Heart left ventricle (tissue), 16 donors: ENCODE measurements around the gene BIRC2. TPM values are rescaled to one million over a fixed set of nuclear protein-coding genes. Genes with fewer than 3 reads are reported as not detected.
A peak's percentile ranks its signal among the peaks of the same experiment; 100 is the strongest.

Experiments used
- ATAC-seq, 4 donors: fragments of 200-7000 bp; cut with Tn5 transposase; one replicate each; pipeline ENCODE4 v1.9.1; 2020 to 2022; ENCODE audit warnings: moderate library complexity in 4 of 4, mild to moderate bottlenecking in 3 of 4, moderate number of reproducible peaks in 1 of 4
- DNase-seq, 5 donors: peaks; one replicate each; pipeline ENCODE4 v3.0.0-alpha.2; 2020
- H3K27ac ChIP-seq, 12 donors: fragments of 200-600 bp; sonication (generic) in 4 of 12; one replicate each; pipeline versions ENCODE4 v1.5.0 to v1.8.0; 2016 to 2022; ENCODE audit warnings: mild to moderate bottlenecking in 2 of 12
- H3K27me3 ChIP-seq, 9 donors: fragments of 200-600 bp; sonication (generic) in 2 of 9; one replicate each; pipeline versions ENCODE4 v1.5.1 to v1.8.0; 2016 to 2022; ENCODE audit warnings: mild to moderate bottlenecking in 3 of 9
- H3K36me3 ChIP-seq, 9 donors: fragments of 200-600 bp; sonication (generic) in 2 of 9; one replicate each; pipeline versions ENCODE4 v1.5.0 to v1.8.0; 2018 to 2022; ENCODE audit warnings: mild to moderate bottlenecking in 2 of 9
- H3K4me1 ChIP-seq, 12 donors: fragments of 200-600 bp; sonication (generic) in 4 of 12; one replicate each; pipeline versions ENCODE4 v1.5.0 to v1.8.0; 2016 to 2022; ENCODE audit warnings: mild to moderate bottlenecking in 3 of 12
- H3K4me3 ChIP-seq, 12 donors: fragments of 200-600 bp; sonication (generic) in 4 of 12; one replicate each; pipeline versions ENCODE4 v1.5.0 to v1.8.0; 2017 to 2022; ENCODE audit warnings: mild to moderate bottlenecking in 9 of 12, moderate library complexity in 4 of 12
- H3K9me3 ChIP-seq, 12 donors: fragments of 200-600 bp; sonication (generic) in 4 of 12; one replicate each; pipeline versions ENCODE4 v1.5.0 to v1.8.0; 2016 to 2022; ENCODE audit warnings: mild to moderate bottlenecking in 1 of 12
- CTCF ChIP-seq, 12 donors: fragments of 200-600 bp; sonication (generic) in 4 of 12; IDR thresholded peaks; one replicate each; pipeline versions ENCODE4 v1.5.0 to v1.8.0; 2018 to 2022; ENCODE audit warnings: antibody characterized with exemption in 12 of 12, mild to moderate bottlenecking in 5 of 12
- POLR2A ChIP-seq, 2 donors: fragments of 450-650 bp; IDR thresholded peaks; one replicate each; pipeline ENCODE4 v1.6.1; 2017; ENCODE audit warnings: antibody characterized with exemption in 2 of 2, mild to moderate bottlenecking in 2 of 2, moderate library complexity in 2 of 2
- WGBS, 4 donors: extraction: QIAGEN DNeasy Blood & Tissue Kit in 2 of 4; methylation state at CpG; one replicate each; pipeline versions ENCODE4 v1.1.5 to v1.1.7; 2013 to 2018; 5-methylcytosine and 5-hydroxymethylcytosine counted together
- intact Hi-C, 10 donors: fragments of 100-400 bp; cut with DNase I; formaldehyde crosslinking; loops; one replicate each; pipeline versions ENCODE4 v1.11.1 to v1.14.2; 2022
- polyA plus RNA-seq, 2 donors: library from polyadenylated mRNA; stranded (reverse); fragments of 200-250 nt; gene quantifications; one replicate each; pipeline ENCODE4 v1.2.3, GENCODE V29; 2013
- total RNA-seq, 9 donors: library from RNA; depleted of rRNA in 2 of 9; stranded (reverse); fragments of >200 nt in 2 of 9; fragmentation: NEBNext Ultra II Directional in 3 of 9; extraction: Animal tissue kit (Norgen Biotek cat#: 25700) in 3 of 9; gene quantifications; one replicate each; pipeline versions ENCODE4 v1.1.0 to v1.2.4, GENCODE V29; 2016 to 2023
- donor health status: ischemic (EF 13 %, LVEDD 7.1; RV severe dilation, severe dysfunction).
- donor health status: healthy with polysubstance abuse.
- donor health status: DM: no; HTN: yes; CAD: no.
- donor health status: DM: no; HTN: no; CAD: no.
- donor health status: ischemic (EF 25% LVEDD 6.9; RV normal size, moderate dysfunction).
- donor health status: ischemic (EF 25% LVEDD 5.7; RV mildly dilated, moderate dysfunction).
- donor health status: healthy.
- donor health status: DM: yes; HTN: yes; CAD: no.
- donor health status: ischemic (EF 35%, LVEDD 5.7; RV mildly dilated, moderate dysfunction).
- donor health status: nonischemic (EF 11% LVEDD 7.7; RV severe dilation, severe dysfunction).
- donor health status: DM: yes; HTN: yes; CAD: no.
- donor health status: PGD.
- donor health status: ischemic (EF 29% LVEDD 5.4; RV normal size, mild dysfunction).
- donor health status: nonischemic (EF 23%, LVEDD 6.1; RV moderate dilation, normal function).

Gene BIRC2
- total and polyA plus RNA-seq, 11 donors, result 17.9 to 39.9 (median 32.7) TPM

GRCh38 chr11:102360681-102361080, 13.7 kb downstream of the BIRC2 start:
- 89 to 98% (median 95%) methylated on average over 3 of the region's 3 CpGs for WGBS, 4 donors
- intact Hi-C loops, result no loop called here

GRCh38 chr11:102361086-102362031, 14.3 kb downstream of the BIRC2 start:
- Histone ChIP-seq H3K27me3 (no peaks in the 10 kb centered on the region), H3K4me3 (no peak overlapping the region), H3K27ac (no peak overlapping the region), H3K4me1 (peaks cover 0 to 7% (median 0%) of the 10 kb centered on the region in 12 donors), H3K9me3 (peaks cover 0 to 26% (median 0%) of the 10 kb centered on the region in 12 donors), H3K36me3 (peaks cover 5 to 84% (median 69%) of the 10 kb centered on the region in 9 donors)
- DNase-seq (no peak), ATAC-seq (peak in 1 of 4 donors; percentile 48)
- WGBS, 4 donors, result 89 to 100% (median 98%) methylated on average over 4 to 5 of the region's 5 CpGs
- TF ChIP-seq CTCF (IDR thresholded peaks at IDR 0.05) (no peak), POLR2A (IDR thresholded peaks at IDR 0.05) (no peak)
- intact Hi-C loops, result no loop called here

More at GRCh38 chr11:102360681-102361080, 13.7 kb downstream of the BIRC2 start:
- Histone ChIP-seq H3K27ac (no peak overlapping the region), H3K27me3 (no peaks in the 10 kb centered on the region), H3K9me3 (peaks cover 0 to 29% (median 0%) of the 10 kb centered on the region in 12 donors), H3K36me3 (peaks cover 3 to 77% (median 62%) of the 10 kb centered on the region in 9 donors), H3K4me1 (peaks cover 0 to 7% (median 0%) of the 10 kb centered on the region in 12 donors), H3K4me3 (no peak overlapping the region)
- no peak for TF ChIP-seq CTCF (IDR thresholded peaks at IDR 0.05)
- TF ChIP-seq POLR2A (IDR thresholded peaks at IDR 0.05), result no peak
- ATAC-seq (no peak), DNase-seq (no peak)

DNA sequence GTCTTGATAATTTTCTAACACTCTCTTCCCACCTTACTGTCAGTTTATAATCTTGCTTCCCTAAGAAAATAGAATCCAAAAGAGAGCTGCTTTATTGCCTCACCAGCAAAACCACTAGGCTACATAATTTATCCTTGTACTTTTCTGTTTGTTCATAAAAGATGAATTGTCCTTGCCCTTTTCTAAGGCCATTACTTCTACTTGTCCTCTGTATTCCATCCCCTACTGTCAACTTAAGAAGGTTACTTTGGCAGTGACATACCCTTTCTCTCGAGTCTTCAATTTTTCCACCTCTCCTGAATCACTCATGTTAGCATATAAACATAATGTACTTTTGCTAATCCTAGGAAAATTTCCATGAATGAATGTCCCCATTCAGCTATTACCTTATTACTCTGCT, 18.0 kb downstream of the BIRC2 start:
- Histone ChIP-seq H3K27ac (no peak overlapping the region), H3K27me3 (no peaks in the 10 kb centered on the region), H3K4me1 (peaks cover 0 to 8% (median 0%) of the 10 kb centered on the region in 12 donors), H3K9me3 (peaks cover 0 to 7% (median 0%) of the 10 kb centered on the region in 12 donors), H3K36me3 (peaks cover 3 to 90% (median 84%) of the 10 kb centered on the region in 9 donors), H3K4me3 (no peak overlapping the region)
- DNase-seq, result no peak
- intact Hi-C loops, result no loop called here
- TF ChIP-seq CTCF (IDR thresholded peaks at IDR 0.05), result no peak
- TF ChIP-seq POLR2A (IDR thresholded peaks at IDR 0.05), result no peak
- WGBS, 4 donors, result 78 to 90% (median 87%) methylated on average over 1 of the region's 1 CpG
- no peak for ATAC-seq

DNA sequence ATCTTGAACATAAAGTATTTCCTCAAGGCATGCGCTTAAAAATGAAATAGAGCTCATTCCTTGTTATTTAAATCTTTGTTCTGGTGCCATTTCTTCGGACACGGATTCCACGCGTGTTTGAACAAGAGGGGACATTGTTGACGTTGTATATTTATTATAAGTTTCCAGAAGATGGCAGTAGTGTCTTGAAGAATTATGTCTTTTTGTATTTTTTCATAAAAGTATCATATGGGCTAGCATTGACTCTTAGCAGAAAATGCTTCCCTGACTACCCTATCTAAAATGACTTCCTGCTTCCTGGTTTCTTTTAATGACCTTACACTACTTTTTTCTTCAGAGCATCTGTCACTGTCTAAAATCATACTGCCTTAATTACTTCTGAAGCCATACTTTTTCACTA, 20.4 kb downstream of the BIRC2 start:
- H3K4me3 ChIP-seq, result no peak overlapping the region
- H3K9me3 ChIP-seq, result no peaks in the 10 kb centered on the region
- DNase-seq (no peak), ATAC-seq (no peak)
- peaks cover 0 to 67% (median 65%) of the 10 kb centered on the region in 9 donors for H3K36me3 ChIP-seq
- peak in 6 of 12 donors; percentile 6 to 40 (median 20) for TF ChIP-seq CTCF (IDR thresholded peaks at IDR 0.05)
- no peak for TF ChIP-seq POLR2A (IDR thresholded peaks at IDR 0.05)
- intact Hi-C loops, result no loop called here
- H3K27ac ChIP-seq, result peak overlapping the region in 1 of 12 donors; percentile 19
- H3K4me1 ChIP-seq, result peaks cover 0 to 8% (median 0%) of the 10 kb centered on the region in 12 donors
- no peaks in the 10 kb centered on the region for H3K27me3 ChIP-seq
- 36 to 44% (median 37%) methylated on average over 6 of the region's 6 CpGs for WGBS, 4 donors
